GM21390 (cell line): ENCODE measurements around the gene CCDC152.
"Not testable (repeated sequence)": the region's sequence is repeated elsewhere in the genome, so short reads cannot be mapped to it uniquely, and the experiment has no call there.

Experiments used
- ATAC-seq: cut with Tn5 transposase; IDR thresholded peaks from one replicate; pipeline ENCODE4 v1.9.1; 2021; ENCODE audit not compliant: unreplicated experiment

CCDC152 gene

DNA sequence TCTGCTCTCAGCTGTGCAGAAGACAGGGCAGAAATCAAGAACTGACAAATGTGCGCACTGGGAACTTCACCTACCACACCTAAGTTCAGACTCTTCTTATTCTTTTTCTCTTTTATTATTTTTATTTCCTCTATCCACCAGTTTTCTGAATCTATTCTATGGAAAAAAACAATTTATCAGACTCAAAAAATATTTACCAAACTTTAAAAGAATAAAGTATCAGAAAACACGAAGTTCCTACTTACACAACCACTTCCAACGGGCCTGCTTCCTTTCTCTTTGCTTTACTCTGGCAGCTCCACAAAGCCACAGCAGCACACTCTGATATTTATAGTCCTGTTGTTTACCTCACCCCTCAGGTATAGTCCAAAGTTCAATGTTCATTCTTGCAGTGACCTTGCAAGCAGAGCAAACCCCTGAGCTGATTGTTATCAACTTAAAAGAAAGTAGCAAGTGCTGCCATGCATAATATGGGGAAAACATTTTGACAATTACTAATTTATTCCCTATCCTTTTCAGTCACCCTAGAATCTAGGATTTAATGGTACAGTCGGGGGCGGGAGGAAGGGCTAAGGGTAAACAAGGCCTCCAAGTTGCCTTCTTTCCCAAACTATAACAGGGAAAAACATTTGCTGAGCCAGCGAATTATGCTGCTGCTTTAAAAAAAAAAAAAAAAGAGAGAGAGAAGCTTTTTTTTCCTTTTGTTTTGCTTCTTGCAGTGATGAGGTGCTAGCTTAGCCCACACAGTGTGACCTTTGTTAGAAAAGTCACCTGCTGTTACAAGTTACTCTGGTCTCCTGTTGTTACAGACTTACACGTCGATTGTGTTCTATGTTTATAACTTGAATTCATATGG is 55.2 kb downstream of the CCDC152 start, which contains the start of gene SELENOP:
Gene SELENOP (minus strand): TSS at position 302 of the 856 bp plus-strand sequence. CDS start 3,539 bp downstream, outside the sequence.
- no peak for ATAC-seq

DNA sequence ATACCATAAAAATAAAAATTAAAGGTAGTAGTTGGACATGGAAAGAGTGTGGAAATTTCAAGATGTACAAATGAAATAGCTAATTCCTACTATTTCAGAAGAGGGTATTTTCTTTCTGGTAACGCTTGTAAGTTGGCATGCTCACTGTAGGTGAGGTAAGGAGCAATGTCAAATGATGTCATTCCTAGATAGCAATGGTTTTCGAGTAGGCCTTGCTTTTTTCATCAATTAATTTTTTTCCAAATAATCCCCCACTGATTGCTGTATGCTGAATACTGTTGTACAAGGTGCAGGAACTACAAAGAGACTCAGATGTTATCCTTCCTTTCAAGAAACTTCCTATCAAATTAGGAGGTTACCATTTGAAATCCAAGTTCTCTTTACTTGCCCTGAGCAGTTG is 56.0 kb downstream of the CCDC152 start:
- ATAC-seq = no peak

DNA sequence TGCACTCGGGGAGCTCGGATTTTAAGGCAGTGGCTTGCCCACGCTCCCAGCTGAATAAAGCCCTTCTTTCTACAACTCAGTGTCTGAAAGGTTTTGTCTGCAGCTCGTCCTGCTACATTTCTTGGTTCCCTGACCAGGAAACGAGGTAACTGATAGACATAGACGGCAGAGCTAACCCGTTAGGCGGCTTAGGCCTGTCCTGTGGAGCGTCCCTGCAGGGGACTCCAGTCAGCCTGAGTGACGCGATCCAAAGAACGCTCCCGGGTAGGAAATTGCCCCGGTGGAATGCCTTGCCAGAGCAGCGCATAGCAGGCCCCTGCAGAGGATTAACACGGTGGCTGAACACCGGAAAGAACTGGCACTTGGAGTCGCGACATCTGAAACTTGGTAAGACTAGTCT is 56.9 kb downstream of the CCDC152 start:
- no peak for ATAC-seq

DNA sequence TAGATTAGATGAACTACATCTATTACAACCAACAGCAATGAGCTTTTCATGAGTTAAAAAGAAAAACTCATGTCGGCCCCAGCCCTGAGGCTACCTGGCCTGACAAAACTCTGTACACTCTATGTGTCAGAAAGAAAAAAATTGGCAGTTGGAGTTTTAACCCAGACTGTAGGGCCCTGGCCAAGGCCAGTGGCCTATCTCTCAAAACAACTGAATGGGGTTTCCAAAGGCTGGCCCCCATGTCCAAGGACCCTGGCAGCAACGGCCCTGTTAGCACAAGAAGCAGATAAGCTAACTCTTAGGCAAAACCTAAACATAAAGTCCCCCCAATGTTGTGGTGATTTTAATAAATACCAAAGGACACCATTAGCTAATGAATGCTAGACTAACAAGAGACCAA is 59.9 kb downstream of the CCDC152 start:
- not testable (repeated sequence) for ATAC-seq

DNA sequence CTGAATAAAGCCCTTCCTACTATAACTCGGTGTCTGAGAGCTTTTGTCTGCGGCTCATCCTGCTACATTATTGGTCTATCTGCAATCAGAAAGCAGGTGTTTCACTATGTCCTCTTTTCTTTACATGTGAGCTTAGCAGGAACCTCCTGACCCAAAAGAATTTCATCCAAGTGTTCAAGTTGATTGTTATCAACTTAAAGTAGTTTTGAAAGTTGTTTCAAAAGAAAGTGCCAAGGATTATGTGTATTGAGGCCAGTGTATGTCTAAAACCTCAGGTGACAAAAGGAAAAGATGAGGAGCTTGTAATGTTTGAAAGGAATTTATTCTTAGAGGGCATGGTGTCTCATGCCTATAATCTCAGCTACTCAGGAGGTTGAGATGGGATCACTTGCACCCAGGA is 63.1 kb downstream of the CCDC152 start:
- ATAC-seq = no peak

DNA sequence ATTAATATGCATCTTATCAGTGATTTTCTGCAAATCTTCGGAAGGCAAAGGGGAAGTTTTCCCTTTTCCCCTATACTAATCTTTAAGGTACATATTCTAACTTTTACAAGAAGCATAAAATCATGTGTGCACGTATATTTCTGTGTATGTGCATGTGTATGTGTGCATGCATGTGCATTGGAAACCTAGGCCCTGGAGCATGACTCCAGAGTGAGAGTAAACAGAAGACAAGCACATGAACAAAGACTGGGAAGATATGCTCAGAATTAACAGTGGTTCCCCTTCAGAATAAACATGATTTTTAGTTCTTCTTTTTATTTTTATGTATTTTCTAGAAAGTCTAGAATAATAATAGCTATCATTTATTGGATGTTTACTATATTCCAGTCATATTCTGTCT is 65.9 kb downstream of the CCDC152 start:
- no peak for ATAC-seq

DNA sequence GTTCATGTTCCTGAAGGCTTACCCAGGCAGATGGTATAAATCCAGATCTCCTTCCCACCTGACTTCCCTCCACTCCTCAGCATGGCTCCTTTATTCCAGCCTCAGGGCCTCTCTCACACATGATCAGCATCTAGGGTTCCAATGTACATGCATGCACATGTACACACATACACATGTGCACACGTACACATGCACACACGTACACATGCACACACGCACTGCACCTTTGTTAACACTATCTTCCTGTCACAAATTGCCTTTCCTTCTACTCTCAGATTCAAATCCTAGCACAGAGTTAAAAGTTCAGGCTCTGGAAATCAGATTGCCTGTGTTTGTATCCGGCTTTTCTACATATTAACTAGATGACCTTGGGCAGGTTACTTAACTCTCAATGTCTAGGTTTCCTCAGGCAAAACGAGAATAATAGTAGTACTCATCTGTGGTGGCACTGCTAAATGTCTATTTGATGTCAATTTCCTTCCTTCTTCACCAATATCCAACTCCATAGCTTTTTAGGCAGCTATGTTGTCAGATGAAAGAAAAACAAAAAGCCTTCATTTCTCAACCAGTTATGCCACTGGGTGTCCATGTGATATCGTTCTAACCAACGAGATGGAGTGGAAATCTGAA is 67.8 kb downstream of the CCDC152 start:
- ATAC-seq = no peak

DNA sequence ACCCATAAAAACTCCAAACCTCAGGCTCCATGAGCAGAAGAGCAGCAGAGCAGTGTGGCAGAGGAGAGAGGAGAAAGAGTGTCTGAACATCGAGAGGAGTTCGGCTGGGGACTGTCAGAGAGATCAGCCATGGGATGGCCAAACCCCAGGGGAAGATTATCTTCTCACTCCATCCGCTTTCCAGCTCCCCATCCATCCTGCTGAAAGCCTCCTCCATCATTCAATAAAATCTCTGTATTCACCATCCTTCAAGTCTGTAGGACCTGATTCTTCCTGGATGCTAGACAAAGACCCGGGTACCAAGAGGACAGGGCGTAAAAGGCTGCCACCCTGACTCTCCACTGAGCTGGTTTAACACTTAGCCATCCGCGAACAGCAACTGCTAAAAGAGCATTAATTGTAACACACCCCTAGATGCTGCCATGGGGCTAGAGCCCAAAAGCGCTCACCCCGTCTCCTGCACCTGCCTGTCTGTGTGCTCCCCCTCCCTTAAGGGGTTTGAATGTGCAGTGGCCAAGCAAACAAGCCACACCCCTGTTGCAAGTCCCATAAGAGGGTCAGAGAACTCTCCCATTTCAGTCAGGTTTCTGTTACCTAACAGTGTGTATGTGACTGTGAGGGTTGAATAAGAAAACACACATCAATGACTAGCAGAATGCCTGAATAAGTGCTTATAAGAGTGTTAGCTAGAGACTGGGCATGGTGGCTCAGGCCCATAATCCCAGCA is 69.0 kb downstream of the CCDC152 start:
- ATAC-seq = no peak

DNA sequence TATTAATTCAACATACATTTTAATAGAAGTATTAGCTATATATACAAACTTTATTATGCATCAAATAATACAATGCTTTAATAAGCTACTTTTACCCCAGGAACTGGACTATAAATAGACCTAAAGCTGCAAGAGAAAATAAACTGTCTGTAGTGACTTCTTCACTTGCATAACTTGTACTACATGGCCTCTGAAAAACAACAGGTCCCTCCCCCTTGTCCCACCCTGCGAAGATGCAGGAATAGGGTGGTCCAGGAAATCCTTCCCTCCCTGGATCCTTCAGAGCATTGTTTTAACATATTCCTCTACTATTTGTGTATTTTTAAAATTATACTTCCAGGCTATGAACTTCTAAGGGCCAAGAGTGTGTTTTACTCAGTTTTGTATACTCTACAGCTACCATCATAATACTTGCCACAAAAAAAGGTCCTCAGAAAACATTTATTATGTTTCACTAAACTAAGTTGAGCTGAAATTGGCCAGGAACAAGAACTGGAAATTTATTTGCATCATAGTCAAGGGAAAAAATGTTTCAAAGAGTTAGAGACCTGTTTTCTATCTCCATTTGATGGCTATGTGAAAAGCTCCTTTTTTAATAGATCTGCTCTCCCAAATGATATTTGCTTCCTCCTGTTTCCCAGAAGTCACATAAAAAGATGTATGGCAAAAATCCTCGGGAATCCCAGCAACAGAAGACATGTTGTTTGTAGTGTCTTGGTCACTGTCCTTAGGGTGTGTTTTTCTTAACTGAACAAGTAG is 70.3 kb downstream of the CCDC152 start:
- ATAC-seq = no peak

DNA sequence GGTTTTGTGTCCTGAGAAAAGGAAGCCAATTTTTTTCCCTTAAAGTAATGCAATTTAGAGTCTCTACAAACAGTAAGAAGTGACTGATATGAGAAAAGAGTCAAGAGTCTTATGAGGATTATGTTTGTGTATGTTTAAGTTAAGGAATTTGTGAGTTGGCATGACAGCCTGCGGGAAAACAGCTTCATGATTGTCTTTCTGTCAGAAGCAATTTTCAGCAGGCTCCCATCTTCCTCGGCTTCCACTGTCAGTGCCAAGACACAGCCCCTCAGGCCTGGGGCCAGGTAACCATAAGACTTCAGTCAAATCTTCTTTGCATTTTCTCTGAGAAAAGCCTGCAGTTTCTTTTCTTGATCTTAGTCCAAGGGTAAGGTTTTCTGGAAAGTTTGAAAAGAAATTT is 72.1 kb downstream of the CCDC152 start:
- ATAC-seq = no peak

DNA sequence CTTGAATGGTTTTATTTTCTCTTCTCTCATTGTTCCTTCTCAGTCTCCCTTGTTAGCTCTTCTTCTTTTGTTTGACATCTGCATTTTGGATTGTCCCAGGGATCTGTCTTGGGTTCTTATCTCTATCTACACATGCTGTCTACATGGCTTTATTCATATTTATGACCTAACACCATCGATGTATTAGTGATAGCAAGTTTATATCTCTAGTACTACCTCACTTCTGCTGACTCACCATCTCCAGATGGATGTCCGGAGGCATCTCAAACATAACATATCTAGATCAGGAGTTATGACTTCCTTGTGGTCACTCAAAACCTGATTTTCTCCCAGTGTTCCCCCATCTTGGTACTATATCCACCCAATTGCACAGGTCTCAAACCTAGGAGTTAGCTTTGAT is 74.3 kb downstream of the CCDC152 start:
- no peak for ATAC-seq

DNA sequence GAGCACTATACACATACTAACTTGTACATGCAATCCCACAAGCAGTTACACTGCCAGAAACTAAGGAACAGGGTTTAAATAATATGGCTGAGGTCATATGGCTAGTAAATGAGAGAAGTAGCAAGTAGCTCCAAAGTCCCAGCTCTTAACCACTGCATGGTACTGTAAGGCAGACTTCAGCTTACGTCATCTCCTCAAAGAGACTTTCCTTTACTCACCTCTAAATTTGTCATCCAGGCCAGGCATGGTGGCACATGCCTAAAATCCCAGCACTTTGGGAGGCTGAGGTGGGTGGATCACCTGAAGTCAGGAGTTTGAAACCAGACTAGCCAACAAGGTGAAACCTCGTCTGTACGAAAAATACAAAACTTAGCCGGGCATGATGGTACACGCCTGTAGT is 75.4 kb downstream of the CCDC152 start:
- ATAC-seq = no peak

DNA sequence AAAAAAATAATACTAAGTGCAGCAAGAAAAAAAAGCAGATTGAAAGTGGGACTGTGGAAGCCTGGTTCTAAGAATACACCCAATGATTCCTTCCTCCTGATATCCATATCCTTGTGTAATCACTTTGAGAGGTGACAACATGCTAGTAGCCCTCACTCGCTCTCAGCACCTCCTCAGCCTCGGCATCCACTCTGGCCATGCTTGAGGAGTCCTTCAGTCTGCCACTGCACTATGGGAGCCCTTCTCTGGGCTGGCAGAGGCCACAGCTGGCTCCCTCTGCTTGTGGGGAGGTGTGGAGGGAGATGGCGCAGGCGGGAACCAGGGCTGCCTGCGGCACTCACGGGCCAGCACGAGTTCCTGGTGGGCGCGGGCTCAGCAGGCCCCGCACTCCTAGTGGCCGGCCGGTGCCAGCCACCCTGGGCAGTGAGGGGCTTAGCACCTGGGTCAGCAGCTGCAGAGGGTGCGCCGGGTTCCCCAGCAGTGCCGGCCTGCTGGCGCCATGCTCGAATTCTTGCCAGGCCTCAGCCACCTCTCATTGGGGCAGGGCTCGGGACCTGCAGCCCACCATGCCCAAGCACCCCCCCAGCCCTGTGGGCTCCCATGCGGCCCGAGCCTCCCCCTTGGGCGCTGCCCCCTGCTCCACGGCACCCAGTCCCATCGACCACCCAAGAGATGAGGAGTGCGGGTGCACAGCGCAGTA is 79.6 kb downstream of the CCDC152 start:
- no peak for ATAC-seq

DNA sequence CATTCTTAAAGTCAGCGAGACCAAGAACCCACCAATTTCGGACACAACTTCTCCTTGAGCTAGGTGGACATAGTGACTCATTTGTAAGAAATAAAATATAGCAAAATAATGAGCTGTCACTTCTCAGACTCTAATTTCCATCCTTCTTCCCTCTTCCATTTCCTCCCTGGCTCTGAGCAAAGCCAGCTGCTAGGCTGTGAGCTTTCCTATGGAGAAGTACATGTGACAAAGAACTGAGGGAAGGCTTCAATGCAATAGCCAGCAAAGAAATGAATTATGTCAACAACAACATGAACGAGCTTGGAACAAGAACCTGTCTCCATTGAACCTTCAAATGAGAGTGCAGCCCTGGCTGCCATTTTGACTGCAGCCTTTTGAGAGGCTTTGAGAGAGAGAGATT is 81.0 kb downstream of the CCDC152 start:
- ATAC-seq = no peak

DNA sequence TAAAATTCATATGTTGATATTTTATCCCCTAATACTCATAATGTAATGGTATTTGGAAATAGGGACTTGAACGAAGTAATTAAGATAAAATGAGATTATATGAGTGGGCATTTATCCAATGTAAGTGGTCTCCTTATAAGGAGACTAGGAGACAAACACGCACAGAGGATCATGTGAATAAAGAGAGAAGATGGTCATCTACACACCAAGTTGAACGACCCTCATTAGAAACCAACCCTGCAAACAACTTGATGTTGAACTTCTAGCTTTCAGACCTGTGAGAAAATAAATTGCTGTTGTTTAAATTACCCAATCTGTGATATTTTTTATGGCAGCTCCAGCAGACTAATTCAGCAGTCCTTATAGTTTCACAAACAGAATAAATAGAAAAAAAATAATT is 82.6 kb downstream of the CCDC152 start:
- no peak for ATAC-seq

DNA sequence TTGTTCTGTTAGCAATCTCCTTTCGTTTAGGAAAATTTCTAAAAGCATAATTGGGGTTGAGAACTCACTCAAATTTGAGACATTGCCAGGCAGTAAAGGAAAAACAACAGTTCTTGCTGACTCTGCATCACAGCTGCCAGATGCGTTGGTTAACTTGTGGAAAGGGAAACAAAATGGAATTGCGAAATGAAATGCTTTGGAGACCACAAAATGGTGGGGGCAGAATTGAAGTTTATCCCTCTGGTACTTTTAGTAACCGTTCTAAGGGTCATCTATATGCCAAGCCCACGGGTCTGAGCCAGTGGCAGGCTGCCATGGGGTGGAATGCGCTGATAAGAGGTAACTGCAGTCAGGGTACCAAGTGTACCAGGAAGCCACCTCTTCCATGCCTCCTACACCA is 83.7 kb downstream of the CCDC152 start:
- ATAC-seq = no peak

DNA sequence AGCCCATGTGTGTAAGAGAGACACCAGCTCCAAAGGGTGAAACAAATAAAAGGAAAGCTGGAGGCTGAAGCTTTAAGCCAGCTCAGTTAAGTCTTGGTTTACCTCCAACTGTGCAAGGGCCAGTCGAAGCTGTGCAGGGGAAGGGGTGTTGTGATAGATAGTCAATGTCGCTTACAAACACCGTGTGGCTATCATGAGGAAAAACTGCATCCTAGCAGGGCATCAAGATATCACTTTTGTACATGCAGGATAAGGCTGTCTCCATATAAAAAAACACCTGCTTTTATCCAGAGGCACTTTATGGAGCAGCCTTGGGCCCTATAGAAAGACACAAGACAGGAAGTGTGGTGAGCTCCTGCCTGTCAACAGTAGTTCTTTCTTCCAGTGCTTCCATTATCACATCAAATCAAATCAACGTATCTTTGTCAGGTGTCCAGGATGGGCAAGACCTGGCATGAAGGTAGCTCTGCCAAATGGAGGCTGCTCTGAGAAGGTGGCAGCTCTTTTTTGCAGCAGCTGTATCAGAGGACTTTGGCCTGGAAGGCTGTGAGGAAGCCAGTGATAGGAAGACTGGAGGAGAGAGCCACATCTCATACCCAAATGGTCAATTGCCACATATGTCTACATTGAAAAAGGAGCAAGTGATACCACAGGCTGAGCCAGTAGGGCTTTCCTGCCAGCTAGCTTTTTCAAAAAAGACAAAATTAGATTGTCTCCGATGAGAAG is 84.4 kb downstream of the CCDC152 start:
- no peak for ATAC-seq

DNA sequence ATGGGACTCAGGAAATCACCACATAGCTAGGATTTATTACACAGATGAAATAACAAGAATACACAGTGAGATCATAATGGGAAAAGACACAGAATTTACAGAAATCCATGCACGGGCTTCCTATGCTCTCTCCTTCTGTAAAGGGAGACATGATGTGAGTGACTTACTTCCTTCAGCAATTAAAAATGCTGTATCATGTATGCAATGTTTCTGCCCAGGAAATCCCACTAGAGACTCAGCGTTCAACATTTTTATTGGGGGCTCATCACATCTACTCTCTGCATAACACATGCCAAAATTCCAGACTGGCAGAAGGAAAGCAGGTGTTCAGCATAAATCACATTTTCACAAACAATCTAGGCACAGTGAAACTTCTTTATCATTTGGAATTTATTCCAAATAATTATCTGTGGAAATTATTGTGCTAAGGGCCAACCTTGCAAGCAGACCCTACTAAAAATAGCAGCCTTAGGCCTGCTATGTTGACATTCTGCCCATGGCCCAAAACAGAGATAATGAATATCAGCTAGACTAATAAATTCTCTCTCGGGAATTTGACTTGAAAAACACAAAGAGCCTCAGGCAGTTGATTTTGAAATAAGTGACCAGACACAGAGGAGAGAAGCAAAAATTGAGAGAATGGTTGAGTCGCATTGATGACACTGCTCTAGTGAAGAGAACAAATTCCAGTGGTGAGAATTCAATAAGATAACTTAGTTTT is 86.5 kb downstream of the CCDC152 start:
- ATAC-seq = no peak

DNA sequence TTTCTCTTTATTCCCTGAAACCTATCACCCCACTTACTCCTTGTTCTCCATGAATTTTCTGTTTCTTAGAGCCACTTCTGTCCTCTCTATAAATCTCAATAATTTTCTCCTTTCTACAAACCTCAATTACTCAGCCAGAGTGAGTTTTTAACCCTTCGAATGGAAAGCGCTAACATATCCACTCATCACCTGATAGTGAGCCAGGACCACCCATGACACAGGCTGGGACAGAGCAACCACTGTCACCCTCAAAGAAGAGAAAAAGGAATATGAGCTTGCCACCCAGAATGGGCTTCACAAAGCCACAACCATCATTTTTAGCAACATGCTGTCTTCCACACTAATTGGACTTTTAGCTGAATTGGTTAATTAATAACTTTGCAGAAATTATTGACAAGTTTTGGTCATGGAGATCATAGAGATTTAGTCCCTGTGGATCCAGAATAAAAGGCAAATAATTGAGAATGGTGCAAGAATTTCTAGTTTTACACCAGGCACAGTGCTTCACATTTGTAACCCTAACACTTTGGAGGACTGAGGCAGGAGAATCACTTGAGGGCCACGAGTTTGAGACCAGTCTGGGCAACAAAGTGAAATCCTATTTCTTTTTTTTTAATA is 87.2 kb downstream of the CCDC152 start:
- ATAC-seq = no peak
